H1 (cell line): ENCODE results near the gene SAG. TPM values are rescaled to one million over a fixed set of nuclear protein-coding genes. Genes with fewer than 3 reads are reported as not detected.

Experiments
- CTCF ChIA-PET: fragments of 300-600 bp; sonication (Branson Sonifier 250); formaldehyde crosslinking; loops from one replicate; lab custom pipeline; 2021; ENCODE audit not compliant: partially characterized antibody; lab: Charles Lee
- POLR2A ChIA-PET: fragments of 300-600 bp; sonication (Branson Sonifier 250); formaldehyde crosslinking; loops from one replicate; lab custom pipeline; 2021; ENCODE audit warnings: inconsistent platforms; ENCODE audit not compliant: partially characterized antibody; lab: Charles Lee
- DNase-seq, 2 experiments: peaks; one replicate each; pipeline versions ENCODE4 v3.0.0 to v3.0.0-alpha.2; 2010 to 2022; ENCODE audit warnings: low spot score in 2 of 2, low read depth in 1 of 2, mixed read lengths in 1 of 2
- FAIRE-seq: peaks from 2 replicates; lab custom pipeline; 2011; peaks lifted over from hg19 to GRCh38; lab: Jason Lieb, UNC
- H2AFZ ChIP-seq: 2 replicates; pipeline ENCODE4 v1.8.1; 2012; ENCODE audit warnings: low read length, inconsistent platforms
- H2AK5ac ChIP-seq: 2 replicates; pipeline ENCODE4 v1.6.1; 2013; ENCODE audit warnings: low read depth, low read length
- H2BK120ac ChIP-seq: replicated peaks from 2 replicates; pipeline ENCODE3; 2013; ENCODE audit warnings: low read depth, low read length, inconsistent platforms
- H2BK12ac ChIP-seq: 2 replicates; pipeline ENCODE4 v1.6.1; 2013; ENCODE audit warnings: low read depth, low read length
- H2BK15ac ChIP-seq: 2 replicates; pipeline ENCODE4 v1.6.1; 2013; ENCODE audit warnings: low read length
- H2BK20ac ChIP-seq: 2 replicates; pipeline ENCODE4 v1.6.1; 2013; ENCODE audit warnings: low read length
- H2BK5ac ChIP-seq: 2 replicates; pipeline ENCODE4 v1.6.1; 2013; ENCODE audit warnings: low read depth, low read length
- H3K14ac ChIP-seq: 2 replicates; pipeline ENCODE4 v1.6.1; 2013; ENCODE audit warnings: inconsistent platforms; ENCODE audit not compliant: insufficient read length
- H3K18ac ChIP-seq: 2 replicates; pipeline ENCODE4 v1.6.1; 2013; ENCODE audit warnings: low read length; ENCODE audit errors: extremely low read depth
- H3K23ac ChIP-seq: 2 replicates; pipeline ENCODE4 v1.6.1; 2013; ENCODE audit warnings: inconsistent platforms; ENCODE audit not compliant: insufficient read length
- H3K23me2 ChIP-seq: 2 replicates; pipeline ENCODE4 v1.6.1; 2013; ENCODE audit warnings: low read depth, low read length
- H3K27ac ChIP-seq: 2 replicates; pipeline ENCODE4 v1.6.1; 2011; ENCODE audit warnings: low read depth, low read length, inconsistent platforms
- H3K27me3 ChIP-seq, 4 experiments: replicated peaks in 1 of 4; 1 replicate in 1 of 4; 2 replicates in 3 of 4; pipeline versions ENCODE4 v1.6.1 to v1.8.1; 2011 to 2013; ENCODE audit warnings: low read length in 3 of 4, mild to moderate bottlenecking in 3 of 4, inconsistent platforms in 2 of 4, mixed read lengths in 2 of 4, moderate library complexity in 1 of 4; ENCODE audit not compliant: control insufficient read depth in 3 of 4, insufficient read depth in 3 of 4; ENCODE audit errors: extremely low read depth in 1 of 4
- H3K36me3 ChIP-seq, 4 experiments: 2 replicates each; pipeline versions ENCODE4 v1.6.1 to v1.8.1; 2011 to 2013; ENCODE audit warnings: mild to moderate bottlenecking in 4 of 4, low read length in 3 of 4, moderate library complexity in 2 of 4, control low read depth in 1 of 4, inconsistent platforms in 1 of 4; ENCODE audit not compliant: insufficient read depth in 4 of 4, control insufficient read depth in 2 of 4
- H3K4ac ChIP-seq: replicated peaks from 2 replicates; pipeline ENCODE3; 2013; ENCODE audit warnings: low read length, low read depth, mixed read lengths, inconsistent platforms; ENCODE audit not compliant: insufficient read length
- H3K4me1 ChIP-seq, 4 experiments: replicated peaks in 1 of 4; 1 replicate in 1 of 4; 2 replicates in 3 of 4; pipeline versions ENCODE4 v1.6.1 to v1.8.1; 2011 to 2013; ENCODE audit warnings: low read length in 3 of 4, inconsistent platforms in 2 of 4, mixed read lengths in 1 of 4; ENCODE audit not compliant: insufficient read depth in 4 of 4, control insufficient read depth in 3 of 4
- H3K4me2 ChIP-seq, 2 experiments: 2 replicates each; pipeline versions ENCODE4 v1.6.1 to v1.8.1; 2011 to 2013; ENCODE audit warnings: low read depth in 2 of 2, low read length in 2 of 2, control low read depth in 1 of 2, inconsistent platforms in 1 of 2, mild to moderate bottlenecking in 1 of 2; ENCODE audit not compliant: insufficient read depth in 1 of 2
- H3K4me3 ChIP-seq, 4 experiments: fragments of 200-600, 300-600 bp in 1 of 4; sonication (generic), shearing (Covaris generic), sonication (Bioruptor Twin) in 1 of 4; 2 replicates each; pipeline versions ENCODE4 v1.5.1 to v1.8.1; 2011 to 2016; ENCODE audit warnings: low read length in 4 of 4, low read depth in 3 of 4, control low read depth in 2 of 4, inconsistent platforms in 2 of 4, mild to moderate bottlenecking in 2 of 4, mixed read lengths in 1 of 4, moderate library complexity in 1 of 4; ENCODE audit not compliant: insufficient read depth in 2 of 4; ENCODE audit errors: extremely low read depth in 1 of 4
- H3K56ac ChIP-seq: replicated peaks from 2 replicates; pipeline ENCODE3; 2013; ENCODE audit warnings: low read depth, mild to moderate bottlenecking, mixed read lengths, low read length, inconsistent platforms; ENCODE audit not compliant: insufficient read length
- H3K79me1 ChIP-seq: 2 replicates; pipeline ENCODE4 v1.6.1; 2013; ENCODE audit warnings: low read depth, low read length, control low read depth
- H3K79me2 ChIP-seq, 2 experiments: 2 replicates each; pipeline versions ENCODE4 v1.6.1 to v1.8.1; 2012 to 2013; ENCODE audit warnings: low read length in 2 of 2, mild to moderate bottlenecking in 2 of 2, inconsistent platforms in 1 of 2; ENCODE audit not compliant: insufficient read depth in 2 of 2, control insufficient read depth in 1 of 2
- H3K9ac ChIP-seq, 4 experiments: replicated peaks in 1 of 4; 1 replicate in 1 of 4; 2 replicates in 3 of 4; pipeline versions ENCODE4 v1.6.1 to v1.8.1; 2011 to 2013; ENCODE audit warnings: low read depth in 3 of 4, low read length in 3 of 4, control low read depth in 2 of 4, mild to moderate bottlenecking in 2 of 4, moderate library complexity in 2 of 4, inconsistent platforms in 1 of 4; ENCODE audit errors: extremely low read depth in 1 of 4
- H3K9me3 ChIP-seq, 2 experiments: 2 replicates each; pipeline versions ENCODE4 v1.6.1 to v1.8.1; 2012 to 2013; ENCODE audit warnings: mild to moderate bottlenecking in 2 of 2, moderate library complexity in 2 of 2, control low read depth in 1 of 2, inconsistent platforms in 1 of 2, low read depth in 1 of 2, low read length in 1 of 2, mixed read lengths in 1 of 2; ENCODE audit not compliant: insufficient read depth in 2 of 2
- H4K20me1 ChIP-seq, 2 experiments: replicated peaks in 1 of 2; 2 replicates each; pipeline versions ENCODE3 to v1.8.1; 2011 to 2013; ENCODE audit warnings: inconsistent platforms in 2 of 2, low read length in 2 of 2, mild to moderate bottlenecking in 1 of 2; ENCODE audit not compliant: insufficient read depth in 2 of 2, control insufficient read depth in 1 of 2
- H4K5ac ChIP-seq: 2 replicates; pipeline ENCODE4 v1.6.1; 2013; ENCODE audit warnings: low read length, low read depth, mixed read lengths, inconsistent platforms; ENCODE audit not compliant: insufficient read length
- H4K8ac ChIP-seq: 2 replicates; pipeline ENCODE4 v1.8.0; 2013; ENCODE audit warnings: mild to moderate bottlenecking, moderate library complexity, low read length, inconsistent platforms; ENCODE audit not compliant: insufficient read depth; ENCODE audit errors: extremely low read depth
- H4K91ac ChIP-seq: replicated peaks from 2 replicates; pipeline ENCODE3; 2013; ENCODE audit warnings: low read length, mixed read lengths, inconsistent platforms; ENCODE audit not compliant: insufficient read length
- BACH1 ChIP-seq: IDR thresholded peaks from 2 replicates; pipeline ENCODE4 v1.6.1; 2012; ENCODE audit warnings: low read length, improper control_type of control experiment
- EP300 ChIP-seq, 2 experiments: IDR thresholded peaks; 1 replicate in 1 of 2; 2 replicates in 1 of 2; pipeline ENCODE4 v1.6.1; 2011 to 2012; ENCODE audit warnings: low read depth in 2 of 2, low read length in 2 of 2, mild to moderate bottlenecking in 2 of 2, borderline replicate concordance in 1 of 2, inconsistent platforms in 1 of 2, moderate library complexity in 1 of 2
- KDM1A ChIP-seq: fragments of 200-600, 300-600 bp; sonication (generic); IDR thresholded peaks from 2 replicates; pipeline ENCODE4 v1.7.1; 2016; ENCODE audit warnings: mild to moderate bottlenecking, low read length, borderline replicate concordance
- TBP ChIP-seq: IDR thresholded peaks from 2 replicates; pipeline ENCODE4 v1.6.1; 2011; ENCODE audit warnings: low read depth, low read length, improper control_type of control experiment
- TEAD4 ChIP-seq: IDR thresholded peaks from 2 replicates; pipeline ENCODE4 v1.6.1; 2012; ENCODE audit warnings: low read depth, low read length, inconsistent platforms, mixed read lengths
- WGBS, 2 experiments: shearing (Covaris generic) in 1 of 2; methylation state at CpG; one replicate each; pipeline versions ENCODE4 v1.1.6 to v1.1.7; 2013 to 2015; ENCODE audit warnings: low lambda C conversion rate in 2 of 2, mixed read lengths in 2 of 2, inconsistent platforms in 1 of 2, low coverage in 1 of 2, missing lambda C conversion rate in 1 of 2; ENCODE audit not compliant: insufficient replicate concordance in 2 of 2, insufficient coverage in 1 of 2, insufficient read length in 1 of 2; ENCODE audit errors: extremely low coverage in 1 of 2, missing lambda C conversion rate in 1 of 2; 5-methylcytosine and 5-hydroxymethylcytosine counted together
- polyA plus RNA-seq, 7 experiments: library from polyadenylated mRNA; depleted of rRNA in 3 of 7; stranded (reverse) in 5 of 7; unstranded in 2 of 7; fragments of >200 nt in 5 of 7; fragments of 200-250 nt in 2 of 7; gene quantifications; 1 replicate in 5 of 7; 2 replicates in 1 of 7; 4 replicates in 1 of 7; pipeline versions ENCODE4 v1.2.1 to v1.2.3, GENCODE V29; 2011 to 2013; ENCODE audit warnings: missing spikeins in 2 of 7, mixed read lengths in 2 of 7
- total RNA-seq: library from RNA; stranded (reverse); fragmentation: NEBNext Ultra II Directional; extraction: Animal tissue kit (Norgen Biotek cat#: 25700); gene quantifications from 2 replicates; pipeline ENCODE4 v1.2.1, GENCODE V29; 2021
- TF ChIP-seq, protein P1 (sequence below): IDR thresholded peaks from 2 replicates; pipeline ENCODE4 v1.6.1; 2011; ENCODE audit warnings: low read depth, mild to moderate bottlenecking, low read length; ENCODE audit not compliant: insufficient read depth
- TF ChIP-seq, protein P2 (sequence below), 3 experiments: IDR thresholded peaks; 1 replicate in 2 of 3; 2 replicates in 1 of 3; pipeline versions ENCODE4 v1.5.1 to v1.6.1; 2011; ENCODE audit warnings: low read length in 3 of 3, mild to moderate bottlenecking in 3 of 3, inconsistent platforms in 2 of 3, low read depth in 1 of 3, moderate library complexity in 1 of 3; ENCODE audit not compliant: insufficient read depth in 1 of 3; ENCODE audit errors: control extremely low read depth in 1 of 3

Gene SAG
- total and polyA plus RNA-seq, 2 of the 8 experiments (the other 6 are each of a cell fraction or from before 2014, with no cell fraction given), result not detected

DNA sequence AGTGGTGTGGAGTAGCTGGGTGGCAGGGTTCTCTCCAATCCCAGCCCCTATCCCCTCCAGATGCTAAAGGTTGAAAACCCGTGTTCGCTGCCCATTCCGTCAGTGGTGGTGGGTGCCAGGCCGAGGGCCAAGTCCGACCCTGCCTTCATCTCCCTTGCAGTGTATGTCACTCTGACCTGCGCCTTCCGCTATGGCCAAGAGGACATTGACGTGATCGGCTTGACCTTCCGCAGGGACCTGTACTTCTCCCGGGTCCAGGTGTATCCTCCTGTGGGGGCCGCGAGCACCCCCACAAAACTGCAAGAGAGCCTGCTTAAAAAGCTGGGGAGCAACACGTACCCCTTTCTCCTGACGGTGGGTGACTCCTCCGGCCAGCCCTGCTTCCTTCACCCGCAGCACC, 12.9 kb downstream of the SAG start:
- no peak overlapping the region for H3K23ac ChIP-seq
- no peak overlapping the region for H4K8ac ChIP-seq
- H4K91ac ChIP-seq, result no peak overlapping the region
- no peak overlapping the region for H3K4me3 ChIP-seq
- H2BK12ac ChIP-seq, result no peak overlapping the region
- H3K79me2 ChIP-seq, result no peaks in the 10 kb centered on the region
- no peaks in the 10 kb centered on the region for H3K79me1 ChIP-seq
- no peak overlapping the region for H2BK20ac ChIP-seq
- no peaks in the 10 kb centered on the region for H4K20me1 ChIP-seq
- H2AFZ ChIP-seq, result no peak overlapping the region
- H3K14ac ChIP-seq, result no peak overlapping the region
- H4K5ac ChIP-seq, result no peak overlapping the region
- H2AK5ac ChIP-seq, result no peak overlapping the region
- DNase-seq (no peak), FAIRE-seq (no peak)
- no peaks in the 10 kb centered on the region for H3K36me3 ChIP-seq
- H3K27me3 ChIP-seq, result no peaks in the 10 kb centered on the region
- H2BK120ac ChIP-seq, result no peak overlapping the region
- H3K18ac ChIP-seq, result no peak overlapping the region
- no peak overlapping the region for H3K9ac ChIP-seq
- 97% methylated on average over 17 of the region's 17 CpGs; no CpG with 5 or more reads in 1 of the 2 experiments for WGBS, 2 experiments
- no peak overlapping the region for H2BK15ac ChIP-seq
- no peak overlapping the region for H3K56ac ChIP-seq
- ChIA-PET CTCF (interaction anchor here (1.0 to 1.7 kb wide), 4 partner anchors 12 to 120 kb away, joined by 3 to 5 read pairs (median 4); no protein-coding TSS in a partner anchor), POLR2A (no interaction called here)
- H3K23me2 ChIP-seq, result no peaks in the 10 kb centered on the region; the same call in 1 of the 2 replicates
- TF ChIP-seq TEAD4 (no peak), BACH1 (no peak), EP300 (IDR thresholded peaks at IDR 0.05; ENCODE audit: borderline replicate concordance in 1 of 2, low read depth in 2 of 2, low read length in 2 of 2) (no peak), TBP (no peak), KDM1A (no peak)
- TF ChIP-seq, protein P1, sequence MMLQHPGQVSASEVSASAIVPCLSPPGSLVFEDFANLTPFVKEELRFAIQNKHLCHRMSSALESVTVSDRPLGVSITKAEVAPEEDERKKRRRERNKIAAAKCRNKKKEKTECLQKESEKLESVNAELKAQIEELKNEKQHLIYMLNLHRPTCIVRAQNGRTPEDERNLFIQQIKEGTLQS, result no peak
- TF ChIP-seq, protein P2, sequence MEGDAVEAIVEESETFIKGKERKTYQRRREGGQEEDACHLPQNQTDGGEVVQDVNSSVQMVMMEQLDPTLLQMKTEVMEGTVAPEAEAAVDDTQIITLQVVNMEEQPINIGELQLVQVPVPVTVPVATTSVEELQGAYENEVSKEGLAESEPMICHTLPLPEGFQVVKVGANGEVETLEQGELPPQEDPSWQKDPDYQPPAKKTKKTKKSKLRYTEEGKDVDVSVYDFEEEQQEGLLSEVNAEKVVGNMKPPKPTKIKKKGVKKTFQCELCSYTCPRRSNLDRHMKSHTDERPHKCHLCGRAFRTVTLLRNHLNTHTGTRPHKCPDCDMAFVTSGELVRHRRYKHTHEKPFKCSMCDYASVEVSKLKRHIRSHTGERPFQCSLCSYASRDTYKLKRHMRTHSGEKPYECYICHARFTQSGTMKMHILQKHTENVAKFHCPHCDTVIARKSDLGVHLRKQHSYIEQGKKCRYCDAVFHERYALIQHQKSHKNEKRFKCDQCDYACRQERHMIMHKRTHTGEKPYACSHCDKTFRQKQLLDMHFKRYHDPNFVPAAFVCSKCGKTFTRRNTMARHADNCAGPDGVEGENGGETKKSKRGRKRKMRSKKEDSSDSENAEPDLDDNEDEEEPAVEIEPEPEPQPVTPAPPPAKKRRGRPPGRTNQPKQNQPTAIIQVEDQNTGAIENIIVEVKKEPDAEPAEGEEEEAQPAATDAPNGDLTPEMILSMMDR (IDR thresholded peaks at IDR 0.05; ENCODE audit: control extremely low read depth in 1 of 3, insufficient read depth in 1 of 3, low read depth in 1 of 3, low read length in 3 of 3), result no peak
- H3K27ac ChIP-seq, result no peak overlapping the region
- H3K4ac ChIP-seq, result no peak overlapping the region
- no peaks in the 10 kb centered on the region for H3K4me1 ChIP-seq
- H2BK5ac ChIP-seq, result no peak overlapping the region
- no peaks in the 10 kb centered on the region for H3K9me3 ChIP-seq
- H3K4me2 ChIP-seq, result no peak overlapping the region
